ENCODE data around the gene LRP1.

The LRP1 gene

GRCh38 chr12:57240066-57240921, 112.0 kb downstream of the LRP1 start:
- Histone ChIP-seq H3K4me1 (ENCODE audit: control insufficient read depth, insufficient read depth, low read length) (peaks cover 37% of the 10 kb centered on the region), H3K27me3 (replicated peaks; ENCODE audit: control insufficient read depth, insufficient read depth, low read length) (peaks cover 4% of the 10 kb centered on the region), H3K9ac (ENCODE audit: low read length) (peak overlapping the region; percentile 91), H3K36me3 (ENCODE audit: control insufficient read depth, insufficient read depth, low read length, severe bottlenecking) (no peaks in the 10 kb centered on the region), H3K9me3 (ENCODE audit: control insufficient read depth, low read length) (no peaks in the 10 kb centered on the region), H3K4me3 (ENCODE audit: low read length) (peak overlapping the region; percentile 81)
- DNase-seq (ENCODE audit: low read depth) = peak; percentile 85

GRCh38 chr12:57240926-57241401, 112.7 kb downstream of the LRP1 start:
- peak; percentile 52 for DNase-seq (ENCODE audit: low read depth)
- no peaks in the 10 kb centered on the region for H3K36me3 ChIP-seq (ENCODE audit: control insufficient read depth, insufficient read depth, low read length, severe bottlenecking)
- H3K9ac ChIP-seq (ENCODE audit: low read length) = peak overlapping the region; percentile 91
- peak overlapping the region; percentile 81 for H3K4me3 ChIP-seq (ENCODE audit: low read length)
- H3K27me3 ChIP-seq (replicated peaks; ENCODE audit: control insufficient read depth, insufficient read depth, low read length) = peaks cover 4% of the 10 kb centered on the region
- H3K9me3 ChIP-seq (ENCODE audit: control insufficient read depth, low read length) = no peaks in the 10 kb centered on the region
- H3K4me1 ChIP-seq (ENCODE audit: control insufficient read depth, insufficient read depth, low read length) = peaks cover 35% of the 10 kb centered on the region

GRCh38 chr12:57241402-57242310, 113.4 kb downstream of the LRP1 start:
- Histone ChIP-seq H3K4me3 (ENCODE audit: low read length) (peak overlapping the region; percentile 81), H3K9ac (ENCODE audit: low read length) (peak overlapping the region; percentile 91), H3K27me3 (replicated peaks; ENCODE audit: control insufficient read depth, insufficient read depth, low read length) (peaks cover 4% of the 10 kb centered on the region), H3K4me1 (ENCODE audit: control insufficient read depth, insufficient read depth, low read length) (peaks cover 35% of the 10 kb centered on the region), H3K36me3 (ENCODE audit: control insufficient read depth, insufficient read depth, low read length, severe bottlenecking) (no peaks in the 10 kb centered on the region), H3K9me3 (ENCODE audit: control insufficient read depth, low read length) (no peaks in the 10 kb centered on the region)
- peak; percentile 42 for DNase-seq (ENCODE audit: low read depth)

GRCh38 chr12:57242329-57242690, 114.0 kb downstream of the LRP1 start:
- H3K27me3 ChIP-seq (replicated peaks; ENCODE audit: control insufficient read depth, insufficient read depth, low read length) = peaks cover 4% of the 10 kb centered on the region
- no peak overlapping the region for H3K9ac ChIP-seq (ENCODE audit: low read length)
- DNase-seq (ENCODE audit: low read depth) = no peak
- no peaks in the 10 kb centered on the region for H3K9me3 ChIP-seq (ENCODE audit: control insufficient read depth, low read length)
- no peak overlapping the region for H3K4me3 ChIP-seq (ENCODE audit: low read length)
- H3K4me1 ChIP-seq (ENCODE audit: control insufficient read depth, insufficient read depth, low read length) = peaks cover 35% of the 10 kb centered on the region
- H3K36me3 ChIP-seq (ENCODE audit: control insufficient read depth, insufficient read depth, low read length, severe bottlenecking) = no peaks in the 10 kb centered on the region

- H3K36me3 ChIP-seq (ENCODE audit: control insufficient read depth, insufficient read depth, low read length, severe bottlenecking) = no peaks in the 10 kb centered on the region
- H3K4me1 ChIP-seq (ENCODE audit: control insufficient read depth, insufficient read depth, low read length) = peaks cover 35% of the 10 kb centered on the region
- H3K4me3 ChIP-seq (ENCODE audit: low read length) = no peak overlapping the region
- peaks cover 4% of the 10 kb centered on the region for H3K27me3 ChIP-seq (replicated peaks; ENCODE audit: control insufficient read depth, insufficient read depth, low read length)
- no peaks in the 10 kb centered on the region for H3K9me3 ChIP-seq (ENCODE audit: control insufficient read depth, low read length)
- DNase-seq (ENCODE audit: low read depth) = peak; percentile 80
- no peak overlapping the region for H3K9ac ChIP-seq (ENCODE audit: low read length)
Measured at GRCh38 chr12:57242691-57243454, 114.6 kb downstream of the LRP1 start.

GRCh38 chr12:57243521-57244311, 115.4 kb downstream of the LRP1 start:
- H3K9ac ChIP-seq (ENCODE audit: low read length) = no peak overlapping the region
- no peak overlapping the region for H3K4me3 ChIP-seq (ENCODE audit: low read length)
- peak; percentile 93 for DNase-seq (ENCODE audit: low read depth)
- H3K4me1 ChIP-seq (ENCODE audit: control insufficient read depth, insufficient read depth, low read length) = peaks cover 34% of the 10 kb centered on the region
- no peaks in the 10 kb centered on the region for H3K9me3 ChIP-seq (ENCODE audit: control insufficient read depth, low read length)
- H3K36me3 ChIP-seq (ENCODE audit: control insufficient read depth, insufficient read depth, low read length, severe bottlenecking) = no peaks in the 10 kb centered on the region
- peaks cover 4% of the 10 kb centered on the region for H3K27me3 ChIP-seq (replicated peaks; ENCODE audit: control insufficient read depth, insufficient read depth, low read length)

- H3K27me3 ChIP-seq (replicated peaks; ENCODE audit: control insufficient read depth, insufficient read depth, low read length) = peaks cover 4% of the 10 kb centered on the region
- no peaks in the 10 kb centered on the region for H3K9me3 ChIP-seq (ENCODE audit: control insufficient read depth, low read length)
- no peak for DNase-seq (ENCODE audit: low read depth)
- no peak overlapping the region for H3K9ac ChIP-seq (ENCODE audit: low read length)
- no peak overlapping the region for H3K4me3 ChIP-seq (ENCODE audit: low read length)
- H3K4me1 ChIP-seq (ENCODE audit: control insufficient read depth, insufficient read depth, low read length) = peaks cover 37% of the 10 kb centered on the region
- H3K36me3 ChIP-seq (ENCODE audit: control insufficient read depth, insufficient read depth, low read length, severe bottlenecking) = no peaks in the 10 kb centered on the region
Measured at GRCh38 chr12:57244312-57244696, 116.0 kb downstream of the LRP1 start.

- peaks cover 2% of the 10 kb centered on the region for H3K27me3 ChIP-seq (replicated peaks; ENCODE audit: control insufficient read depth, insufficient read depth, low read length)
Measured at GRCh38 chr12:57247041-57247440, 118.8 kb downstream of the LRP1 start.

GRCh38 chr12:57248934-57249742, 120.9 kb downstream of the LRP1 start:
- no peak for DNase-seq (ENCODE audit: low read depth)
- Histone ChIP-seq H3K36me3 (ENCODE audit: control insufficient read depth, insufficient read depth, low read length, severe bottlenecking) (no peaks in the 10 kb centered on the region), H3K4me1 (ENCODE audit: control insufficient read depth, insufficient read depth, low read length) (peaks cover 12% of the 10 kb centered on the region), H3K27me3 (replicated peaks; ENCODE audit: control insufficient read depth, insufficient read depth, low read length) (no peaks in the 10 kb centered on the region), H3K4me3 (ENCODE audit: low read length) (no peak overlapping the region), H3K9me3 (ENCODE audit: control insufficient read depth, low read length) (no peaks in the 10 kb centered on the region), H3K9ac (ENCODE audit: low read length) (no peak overlapping the region)

More at GRCh38 chr12:57247041-57247440, 118.8 kb downstream of the LRP1 start:
- Histone ChIP-seq H3K4me1 (ENCODE audit: control insufficient read depth, insufficient read depth, low read length) (peaks cover 16% of the 10 kb centered on the region), H3K4me3 (ENCODE audit: low read length) (no peak overlapping the region), H3K9ac (ENCODE audit: low read length) (no peak overlapping the region), H3K36me3 (ENCODE audit: control insufficient read depth, insufficient read depth, low read length, severe bottlenecking) (no peaks in the 10 kb centered on the region), H3K9me3 (ENCODE audit: control insufficient read depth, low read length) (no peaks in the 10 kb centered on the region)
- DNase-seq (ENCODE audit: low read depth) = no peak

- Histone ChIP-seq H3K27me3 (replicated peaks; ENCODE audit: control insufficient read depth, insufficient read depth, low read length) (no peaks in the 10 kb centered on the region), H3K4me3 (ENCODE audit: low read length) (no peak overlapping the region), H3K9me3 (ENCODE audit: control insufficient read depth, low read length) (no peaks in the 10 kb centered on the region), H3K4me1 (ENCODE audit: control insufficient read depth, insufficient read depth, low read length) (peaks cover 9% of the 10 kb centered on the region), H3K36me3 (ENCODE audit: control insufficient read depth, insufficient read depth, low read length, severe bottlenecking) (peaks cover 4% of the 10 kb centered on the region), H3K9ac (ENCODE audit: low read length) (no peak overlapping the region)
- no peak for DNase-seq (ENCODE audit: low read depth)
Measured at GRCh38 chr12:57250541-57250940, 122.3 kb downstream of the LRP1 start.

Data from adipocyte (in vitro differentiated cells).